GM18873 (cell line): ENCODE measurements around the gene CA12.
"Not testable (repeated sequence)": the region's sequence is repeated elsewhere in the genome, so short reads cannot be mapped to it uniquely, and the experiment has no call there.

Experiments used
- ATAC-seq: cut with Tn5 transposase; IDR thresholded peaks from one replicate; pipeline ENCODE4 v1.9.1; 2021; ENCODE audit warnings: mild to moderate bottlenecking, moderate library complexity, moderate number of reproducible peaks; ENCODE audit not compliant: unreplicated experiment, low FRiP score

CA12 gene

GRCh38 chr15:63360170-63360569, 21.5 kb downstream of the CA12 start:
- ATAC-seq: no peak

- no peak for ATAC-seq
Observed at GRCh38 chr15:63358241-63359029, 23.2 kb downstream of the CA12 start.

GRCh38 chr15:63357731-63358130, 23.9 kb downstream of the CA12 start:
- no peak for ATAC-seq

GRCh38 chr15:63357061-63357460, 24.6 kb downstream of the CA12 start:
- ATAC-seq: no peak

- no peak for ATAC-seq
Observed at GRCh38 chr15:63354821-63355650, 26.6 kb downstream of the CA12 start.

- ATAC-seq: no peak
Observed at GRCh38 chr15:63353887-63354286, 27.8 kb downstream of the CA12 start.

GRCh38 chr15:63353261-63353660, 28.4 kb downstream of the CA12 start:
- no peak for ATAC-seq

GRCh38 chr15:63352808-63353207, 28.8 kb downstream of the CA12 start:
- no peak for ATAC-seq

- no peak for ATAC-seq
Observed at GRCh38 chr15:63351170-63351569, 30.5 kb downstream of the CA12 start.

- no peak for ATAC-seq
Observed at GRCh38 chr15:63350178-63350621, 31.4 kb downstream of the CA12 start.

- ATAC-seq: no peak
Observed at GRCh38 chr15:63349621-63350020, 32.0 kb downstream of the CA12 start.

GRCh38 chr15:63349156-63349555, 32.5 kb downstream of the CA12 start:
- ATAC-seq: no peak

GRCh38 chr15:63348392-63348791, 33.3 kb downstream of the CA12 start:
- ATAC-seq: no peak

- ATAC-seq: no peak
Observed at GRCh38 chr15:63347074-63347857, 34.4 kb downstream of the CA12 start.

GRCh38 chr15:63345391-63345752, 36.3 kb downstream of the CA12 start:
- no peak for ATAC-seq

- no peak for ATAC-seq
Observed at GRCh38 chr15:63344731-63345390, 36.8 kb downstream of the CA12 start.

GRCh38 chr15:63342996-63343562, 38.6 kb downstream of the CA12 start:
- ATAC-seq: not testable (repeated sequence)

GRCh38 chr15:63341898-63342297, 39.7 kb downstream of the CA12 start:
- ATAC-seq: no peak

- ATAC-seq: no peak
Observed at GRCh38 chr15:63340878-63341277, 40.8 kb downstream of the CA12 start.

GRCh38 chr15:63340353-63340752, 41.3 kb downstream of the CA12 start:
- no peak for ATAC-seq
